ENCODE data around the gene SLC35F3. TPM values are rescaled to one million over a fixed set of nuclear protein-coding genes. Genes with fewer than 3 reads are reported as not detected.

Gene SLC35F3
- polyA plus RNA-seq, 1 donor (not counting 4 experiments of a cell fraction or from before 2014, with no cell fraction given): 13.8 TPM

DNA sequence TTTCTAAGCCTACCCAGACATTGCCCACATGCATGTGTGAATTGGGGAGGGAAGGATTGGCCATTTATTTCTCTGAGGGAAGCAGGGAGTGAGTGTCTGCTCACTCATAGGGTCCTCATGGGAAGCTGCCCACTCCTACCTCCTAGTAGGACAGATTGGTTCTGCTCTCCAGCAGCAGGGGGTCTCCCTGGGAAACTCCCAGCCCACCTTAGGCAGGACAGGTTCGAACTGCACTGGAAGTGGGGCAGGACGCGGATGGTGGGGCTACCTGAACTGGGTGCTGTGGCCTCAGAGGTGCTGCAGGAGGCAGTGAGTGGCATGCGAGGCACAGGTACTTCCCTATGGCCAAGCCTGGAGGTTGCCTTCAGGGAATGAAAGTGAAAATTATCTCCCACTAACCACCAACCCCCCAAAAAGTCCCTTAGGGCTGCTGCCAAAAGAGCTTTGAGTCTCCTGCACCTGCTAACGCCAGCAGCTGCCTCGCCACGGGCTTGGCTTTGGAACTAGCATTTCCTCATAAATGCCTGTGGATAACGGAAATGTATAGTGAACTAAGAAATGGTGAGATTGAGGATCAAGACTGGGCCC lies 311.7 kb downstream of the SLC35F3 start:
- Histone ChIP-seq H3K9me3 (ENCODE audit: control insufficient read depth, low read depth, low read length) (no peaks in the 10 kb centered on the region), H3K27ac (ENCODE audit: control insufficient read depth, insufficient read depth, low read length) (no peak overlapping the region), H2AFZ (ENCODE audit: control insufficient read depth, low read length) (no peak overlapping the region), H3K36me3 (ENCODE audit: control insufficient read depth in 2 of 2, extremely low read depth in 1 of 2, insufficient read depth in 2 of 2, low read length in 2 of 2) (no peaks in the 10 kb centered on the region), H3K4me2 (ENCODE audit: control insufficient read depth, extremely low read depth, insufficient read depth, low read depth, low read length) (no peak overlapping the region), H4K20me1 (ENCODE audit: control insufficient read depth, extremely low read depth, insufficient read depth, low read length) (no peaks in the 10 kb centered on the region), H3K9me1 (ENCODE audit: control insufficient read depth, extremely low read depth, insufficient read depth, low read length) (no peaks in the 10 kb centered on the region), H3K4me1 (ENCODE audit: control insufficient read depth, extremely low read depth, insufficient read depth, low read length) (peaks cover 42% of the 10 kb centered on the region), H3K4me3 (ENCODE audit: control insufficient read depth in 2 of 3, extremely low read depth in 1 of 3, insufficient read depth in 2 of 3, low read depth in 1 of 3, low read length in 3 of 3) (no peak overlapping the region), H3K9ac (ENCODE audit: control insufficient read depth, extremely low read depth, insufficient read depth, low read length) (no peak overlapping the region), H3K27me3 (ENCODE audit: control insufficient read depth, extremely low read depth, insufficient read depth, low read length) (no peaks in the 10 kb centered on the region), H3K79me2 (ENCODE audit: control insufficient read depth, insufficient read depth, low read length) (no peaks in the 10 kb centered on the region)
- no peak for TF ChIP-seq EZH2 (IDR thresholded peaks at IDR 0.05; ENCODE audit: low read length)
- TF ChIP-seq, protein P1, sequence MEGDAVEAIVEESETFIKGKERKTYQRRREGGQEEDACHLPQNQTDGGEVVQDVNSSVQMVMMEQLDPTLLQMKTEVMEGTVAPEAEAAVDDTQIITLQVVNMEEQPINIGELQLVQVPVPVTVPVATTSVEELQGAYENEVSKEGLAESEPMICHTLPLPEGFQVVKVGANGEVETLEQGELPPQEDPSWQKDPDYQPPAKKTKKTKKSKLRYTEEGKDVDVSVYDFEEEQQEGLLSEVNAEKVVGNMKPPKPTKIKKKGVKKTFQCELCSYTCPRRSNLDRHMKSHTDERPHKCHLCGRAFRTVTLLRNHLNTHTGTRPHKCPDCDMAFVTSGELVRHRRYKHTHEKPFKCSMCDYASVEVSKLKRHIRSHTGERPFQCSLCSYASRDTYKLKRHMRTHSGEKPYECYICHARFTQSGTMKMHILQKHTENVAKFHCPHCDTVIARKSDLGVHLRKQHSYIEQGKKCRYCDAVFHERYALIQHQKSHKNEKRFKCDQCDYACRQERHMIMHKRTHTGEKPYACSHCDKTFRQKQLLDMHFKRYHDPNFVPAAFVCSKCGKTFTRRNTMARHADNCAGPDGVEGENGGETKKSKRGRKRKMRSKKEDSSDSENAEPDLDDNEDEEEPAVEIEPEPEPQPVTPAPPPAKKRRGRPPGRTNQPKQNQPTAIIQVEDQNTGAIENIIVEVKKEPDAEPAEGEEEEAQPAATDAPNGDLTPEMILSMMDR (optimal IDR thresholded peaks at IDR 0.05 in 1 of 3, IDR thresholded peaks at IDR 0.05 in 1 of 3, conservative IDR thresholded peaks at IDR 0.05 in 1 of 3; ENCODE audit: extremely low read depth in 1 of 3, insufficient read depth in 2 of 3, low read length in 3 of 3): no peak
- DNase-seq (ENCODE audit: low read depth, low spot score): no peak
- dilution Hi-C loops (cut with MboI; ENCODE audit: extremely low pct_ligation_motif_present, low sequenced_read_pairs): no loop called here
- no peak for FAIRE-seq

DNA sequence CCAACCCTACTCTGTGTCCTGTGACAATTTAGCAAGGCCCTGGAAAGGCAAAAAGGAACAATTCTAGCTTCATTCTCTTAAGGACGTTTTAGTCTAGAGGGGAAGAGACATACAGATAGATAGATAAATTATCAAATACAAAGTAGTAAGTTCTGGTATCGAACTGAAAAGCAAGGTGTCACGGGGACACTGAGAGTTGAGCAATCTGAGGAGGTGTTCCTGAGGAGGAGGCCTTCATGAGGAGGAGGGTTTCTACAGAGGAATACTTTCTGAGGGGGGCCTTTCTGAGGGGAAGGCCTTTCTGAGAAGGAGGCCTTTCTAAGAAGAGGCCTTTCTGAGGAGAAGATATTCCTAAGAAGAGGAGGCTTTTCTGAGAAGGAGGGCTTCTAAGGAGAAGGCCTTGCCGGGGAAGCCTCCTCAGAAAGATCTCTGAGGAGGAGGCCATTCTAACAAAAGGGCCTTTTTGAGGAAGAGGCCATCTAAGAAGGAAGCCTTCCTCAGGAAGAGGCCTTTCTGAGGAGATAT lies 312.9 kb downstream of the SLC35F3 start:
- peak overlapping the region; percentile 49 for H3K4me2 ChIP-seq (ENCODE audit: control insufficient read depth, extremely low read depth, insufficient read depth, low read depth, low read length)
- TF ChIP-seq EZH2 (IDR thresholded peaks at IDR 0.05; ENCODE audit: low read length): no peak
- TF ChIP-seq, protein P1 (optimal IDR thresholded peaks at IDR 0.05 in 1 of 3, IDR thresholded peaks at IDR 0.05 in 1 of 3, conservative IDR thresholded peaks at IDR 0.05 in 1 of 3; ENCODE audit: extremely low read depth in 1 of 3, insufficient read depth in 2 of 3, low read length in 3 of 3): no peak
- H4K20me1 ChIP-seq (ENCODE audit: control insufficient read depth, extremely low read depth, insufficient read depth, low read length): no peaks in the 10 kb centered on the region
- no peaks in the 10 kb centered on the region for H3K9me1 ChIP-seq (ENCODE audit: control insufficient read depth, extremely low read depth, insufficient read depth, low read length)
- H3K27ac ChIP-seq (ENCODE audit: control insufficient read depth, insufficient read depth, low read length): peak overlapping the region; percentile 67
- no peaks in the 10 kb centered on the region for H3K79me2 ChIP-seq (ENCODE audit: control insufficient read depth, insufficient read depth, low read length)
- H3K36me3 ChIP-seq (ENCODE audit: control insufficient read depth in 2 of 2, extremely low read depth in 1 of 2, insufficient read depth in 2 of 2, low read length in 2 of 2): no peaks in the 10 kb centered on the region
- peak overlapping the region; percentile 32 for H2AFZ ChIP-seq (ENCODE audit: control insufficient read depth, low read length)
- FAIRE-seq (no peak), DNase-seq (ENCODE audit: low read depth, low spot score) (no peak)
- peaks cover 44% of the 10 kb centered on the region for H3K4me1 ChIP-seq (ENCODE audit: control insufficient read depth, extremely low read depth, insufficient read depth, low read length)
- peak overlapping the region; percentile 46 for H3K9ac ChIP-seq (ENCODE audit: control insufficient read depth, extremely low read depth, insufficient read depth, low read length)
- no peak overlapping the region for H3K4me3 ChIP-seq (ENCODE audit: control insufficient read depth in 2 of 3, extremely low read depth in 1 of 3, insufficient read depth in 2 of 3, low read depth in 1 of 3, low read length in 3 of 3)
- no peaks in the 10 kb centered on the region for H3K27me3 ChIP-seq (ENCODE audit: control insufficient read depth, extremely low read depth, insufficient read depth, low read length)
- dilution Hi-C loops (cut with MboI; ENCODE audit: extremely low pct_ligation_motif_present, low sequenced_read_pairs): no loop called here
- H3K9me3 ChIP-seq (ENCODE audit: control insufficient read depth, low read depth, low read length): no peaks in the 10 kb centered on the region
